IMR-90 (cell line): ENCODE measurements around the gene ACBD3. TPM values are rescaled to one million over a fixed set of nuclear protein-coding genes. Genes with fewer than 3 reads are reported as not detected.

Source experiments
- ATAC-seq: fragments of 200-7000 bp; cut with Tn5 transposase; 2 replicates; pipeline ENCODE4 v1.9.1; 2020; ENCODE audit warnings: low read depth, mild to moderate bottlenecking, moderate library complexity
- BruUV-seq: library from RNA; stranded (reverse); fragments of 400-500 nt; replicated peaks from 2 replicates; lab custom pipeline; 2021; lab: Mats Ljungman, UMichigan
- CTCF ChIA-PET: fragments of 300-600 bp; formaldehyde crosslinking; extraction: SDS; loops from one replicate; lab custom pipeline; 2021; ENCODE audit warnings: antibody characterized with exemption; lab: Yijun Ruan, JAX
- POLR2A ChIA-PET: fragments of 300-600 bp; sonication (Branson Sonifier 250); formaldehyde crosslinking; loops from one replicate; lab custom pipeline; 2022; ENCODE audit warnings: antibody characterized with exemption; ENCODE audit not compliant: unreplicated experiment; lab: Charles Lee
- DNase-seq: peaks from one replicate; pipeline ENCODE4 v3.0.0; 2013
- H2AFZ ChIP-seq: replicated peaks from 2 replicates; pipeline ENCODE3; 2013; ENCODE audit warnings: low read length, mild to moderate bottlenecking; ENCODE audit not compliant: poor library complexity
- H2AK5ac ChIP-seq: 2 replicates; pipeline ENCODE4 v1.6.1; 2013; ENCODE audit warnings: low read depth, low read length, inconsistent platforms
- H2AK9ac ChIP-seq: replicated peaks from 2 replicates; pipeline ENCODE3; 2013; ENCODE audit warnings: mild to moderate bottlenecking, low read depth, low read length, moderate library complexity; ENCODE audit not compliant: poor library complexity
- H2BK120ac ChIP-seq: 2 replicates; pipeline ENCODE4 v1.6.1; 2013; ENCODE audit warnings: low read depth, low read length, inconsistent platforms
- H2BK15ac ChIP-seq: 3 replicates; pipeline ENCODE4 v1.6.1; 2013; ENCODE audit warnings: low read depth, low read length, inconsistent platforms
- H2BK20ac ChIP-seq: 2 replicates; pipeline ENCODE4 v1.6.1; 2013; ENCODE audit warnings: low read depth, mild to moderate bottlenecking, inconsistent platforms, low read length, moderate library complexity
- H2BK5ac ChIP-seq: 2 replicates; pipeline ENCODE4 v1.6.1; 2013; ENCODE audit warnings: mild to moderate bottlenecking, low read depth, low read length, inconsistent platforms; ENCODE audit not compliant: poor library complexity, severe bottlenecking
- H3K14ac ChIP-seq: replicated peaks from 2 replicates; pipeline ENCODE4 v1.6.1; 2013; ENCODE audit warnings: low read depth, low read length, inconsistent platforms
- H3K18ac ChIP-seq: 2 replicates; pipeline ENCODE4 v1.6.1; 2013; ENCODE audit warnings: low read depth, low read length, control low read depth
- H3K23ac ChIP-seq: 2 replicates; pipeline ENCODE4 v1.6.1; 2013; ENCODE audit warnings: low read depth, low read length, inconsistent platforms
- H3K27ac ChIP-seq: 2 replicates; pipeline ENCODE4 v1.5.1; 2013; ENCODE audit warnings: mild to moderate bottlenecking, control low read depth, low read length; ENCODE audit not compliant: insufficient read depth
- H3K27me3 ChIP-seq: 2 replicates; pipeline ENCODE4 v1.6.1; 2013; ENCODE audit warnings: low read length; ENCODE audit not compliant: control insufficient read depth, insufficient read depth
- H3K36me3 ChIP-seq: 2 replicates; pipeline ENCODE4 v1.6.1; 2013; ENCODE audit warnings: low read length, mixed read lengths; ENCODE audit not compliant: control insufficient read depth, insufficient read depth
- H3K4ac ChIP-seq: 2 replicates; pipeline ENCODE4 v1.6.1; 2013; ENCODE audit warnings: low read depth, low read length, inconsistent platforms
- H3K4me1 ChIP-seq: 2 replicates; pipeline ENCODE4 v1.6.1; 2013; ENCODE audit warnings: low read length, mixed read lengths; ENCODE audit not compliant: control insufficient read depth, insufficient read depth
- H3K4me2 ChIP-seq: 2 replicates; pipeline ENCODE4 v1.6.1; 2013; ENCODE audit warnings: low read depth, mild to moderate bottlenecking, control low read depth, low read length, moderate library complexity
- H3K4me3 ChIP-seq: 2 replicates; pipeline ENCODE4 v1.5.1; 2013; ENCODE audit warnings: low read depth, mild to moderate bottlenecking, control low read depth, low read length, moderate library complexity; ENCODE audit not compliant: insufficient read depth
- H3K56ac ChIP-seq: 2 replicates; pipeline ENCODE4 v1.6.1; 2013; ENCODE audit warnings: low read length, inconsistent platforms; ENCODE audit not compliant: insufficient read depth; ENCODE audit errors: extremely low read depth
- H3K79me1 ChIP-seq, 2 experiments: 2 replicates each; pipeline ENCODE4 v1.6.1; 2013; ENCODE audit warnings: low read length in 2 of 2, inconsistent platforms in 1 of 2, low read depth in 1 of 2
- H3K9ac ChIP-seq: 2 replicates; pipeline ENCODE4 v1.6.1; 2013; ENCODE audit warnings: low read depth, low read length, control low read depth
- H3K9me1 ChIP-seq: 2 replicates; pipeline ENCODE4 v1.6.1; 2013; ENCODE audit warnings: low read length, inconsistent platforms; ENCODE audit not compliant: insufficient read depth
- H3K9me3 ChIP-seq: 2 replicates; pipeline ENCODE4 v1.6.1; 2013; ENCODE audit warnings: low read length; ENCODE audit not compliant: control insufficient read depth, insufficient read depth
- H4K20me1 ChIP-seq: 2 replicates; pipeline ENCODE4 v1.6.1; 2013; ENCODE audit warnings: low read length, inconsistent platforms; ENCODE audit not compliant: insufficient read depth
- H4K5ac ChIP-seq: 2 replicates; pipeline ENCODE4 v1.6.1; 2013; ENCODE audit warnings: mild to moderate bottlenecking, low read depth, low read length, control low read depth
- H4K8ac ChIP-seq, 2 experiments: 2 replicates each; pipeline ENCODE4 v1.6.1; 2013; ENCODE audit warnings: low read depth in 2 of 2, low read length in 2 of 2, control low read depth in 1 of 2, inconsistent platforms in 1 of 2
- H4K91ac ChIP-seq: 2 replicates; pipeline ENCODE4 v1.6.1; 2013; ENCODE audit warnings: low read depth, low read length, inconsistent platforms; ENCODE audit not compliant: insufficient read depth
- MAZ ChIP-seq: IDR thresholded peaks from 2 replicates; pipeline ENCODE4 v1.6.1; 2012; ENCODE audit warnings: low read depth, mild to moderate bottlenecking, low read length, improper control_type of control experiment, moderate library complexity, borderline replicate concordance
- NFE2L2 ChIP-seq: fragments of 150-350 bp; IDR thresholded peaks from 2 replicates; pipeline ENCODE4 v1.6.1; 2016; ENCODE audit warnings: low read depth, mild to moderate bottlenecking, low read length
- RFX5 ChIP-seq: IDR thresholded peaks from 2 replicates; pipeline ENCODE4 v1.8.0; 2012; ENCODE audit warnings: low read depth, mild to moderate bottlenecking, low read length, moderate library complexity
- WGBS, 2 experiments: methylation state at CpG; one replicate each; pipeline versions ENCODE4 v1.1.5 to v1.1.7; 2013; ENCODE audit warnings: missing lambda C conversion rate in 2 of 2; ENCODE audit not compliant: insufficient read length in 1 of 2; ENCODE audit errors: extremely low coverage in 2 of 2; 5-methylcytosine and 5-hydroxymethylcytosine counted together
- dilution Hi-C: fragments of 300-500 bp; cut with HindIII; formaldehyde crosslinking; loops from one replicate; pipeline ENCODE4 v1.14.3; 2018; ENCODE audit warnings: low sequenced_read_pairs; ENCODE audit not compliant: unreplicated experiment
- in situ Hi-C: fragments of 300-500 bp; cut with MboI; formaldehyde crosslinking; loops from 3 replicates; pipeline ENCODE4 v1.14.3; 2019; ENCODE audit warnings: low sequenced_read_pairs, inconsistent platforms, mixed read lengths
- intact Hi-C: fragments of 100-400 bp; cut with micrococcal nuclease; formaldehyde crosslinking; loops from 2 replicates; pipeline ENCODE4 v1.10.0; 2022
- polyA plus RNA-seq, 3 experiments: library from polyadenylated mRNA; depleted of rRNA; stranded (reverse); fragments of >200 nt; gene quantifications; 2 replicates each; pipeline ENCODE4 v1.2.3, GENCODE V29; 2012; ENCODE audit warnings: low replicate concordance in 1 of 3
- total RNA-seq: library from RNA; depleted of rRNA; stranded (reverse); fragments of >200 nt; gene quantifications from 2 replicates; pipeline ENCODE4 v1.2.3, GENCODE V29; 2012

ACBD3 gene
- total and polyA plus RNA-seq, 2 of the 4 experiments (the other 2 are of a cell fraction) = 30.3 to 59.7 TPM

- TF ChIP-seq RFX5 = no peak
- TF ChIP-seq MAZ = no peak
Observed at GRCh38 chr1:226111098-226111882, 75.3 kb downstream of the ACBD3 start (continued).

- Histone ChIP-seq H4K91ac (peak overlapping the region; percentile 39), H2AK9ac (peak overlapping the region; percentile 20), H3K9me3 (no peaks in the 10 kb centered on the region), H2BK5ac (peak overlapping the region; percentile 62), H2AK5ac (no peak overlapping the region), H3K36me3 (no peaks in the 10 kb centered on the region), H3K23ac (0 out of 2 replicates have a peak overlapping the region, but pooled peaks have one; percentile 32), H3K4me3 (peak overlapping the region; percentile 57), H2AFZ (peak overlapping the region; percentile 91), H4K20me1 (no peaks in the 10 kb centered on the region), H3K14ac (peak overlapping the region; percentile 45; the same call in 1 of the 2 replicates), H3K4me2 (peak overlapping the region; percentile 88), H3K9me1 (no peaks in the 10 kb centered on the region), H3K27ac (peak overlapping the region; percentile 69), H3K4me1 (peaks cover 4% of the 10 kb centered on the region; the same call in 1 of the 2 replicates), H2BK15ac (no peak overlapping the region), H3K56ac (peak overlapping the region; percentile 46; the same call in 1 of the 2 replicates), H3K4ac (peak overlapping the region; percentile 66), H3K27me3 (no peaks in the 10 kb centered on the region), H2BK120ac (0 out of 2 replicates have a peak overlapping the region, but pooled peaks have one; percentile 32), H4K5ac (peak overlapping the region; percentile 38), H4K8ac (peak overlapping the region; percentile 64 to 77; a peak in 3 of 4 replicates), H2BK20ac (no peak overlapping the region), H3K9ac (peak overlapping the region; percentile 46), H3K18ac (no peak overlapping the region; the same call in 1 of the 2 replicates), H3K79me1 (no peaks in the 10 kb centered on the region)
- dilution Hi-C loops = no loop called here
- POLR2A ChIA-PET = no interaction called here
- DNase-seq (peak; percentile 58), ATAC-seq (peak; percentile 63)
- in situ Hi-C loops = no loop called here
- BruUV-seq = no TSS peak
- TF ChIP-seq MAZ (peak; percentile 52; the same call in 1 of the 2 replicates), NFE2L2 (no peak)
- intact Hi-C loops = no loop called here
- WGBS, 2 experiments = 2% methylated on average over 16 of the region's 73 CpGs; no CpG with 5 or more reads in 1 of the 2 experiments
- CTCF ChIA-PET = interaction anchor here (0.9 to 2.1 kb wide), 2 partner anchors 15 to 46 kb away, joined by 4 to 9 read pairs; no protein-coding TSS in a partner anchor
Observed at GRCh38 chr1:226110249-226111097, 76.1 kb downstream of the ACBD3 start.
